GM18505 (cell line): ENCODE results near the gene FSD1.
"Not testable (repeated sequence)": the region's sequence is repeated elsewhere in the genome, so short reads cannot be mapped to it uniquely, and the experiment has no call there.

ENCODE experiments used
- ATAC-seq: cut with Tn5 transposase; IDR thresholded peaks from one replicate; pipeline ENCODE4 v1.9.1; 2021; ENCODE audit not compliant: unreplicated experiment
- POLR2A ChIP-seq: IDR thresholded peaks from 4 replicates; pipeline ENCODE4 v1.6.1; 2011; ENCODE audit warnings: borderline replicate concordance; ENCODE audit not compliant: insufficient read depth, insufficient read length; ENCODE audit errors: extremely low read depth

The FSD1 gene

GRCh38 chr19:4319067-4319718 is 14.8 kb downstream of the FSD1 start:
- TF ChIP-seq POLR2A = no peak
- no peak for ATAC-seq

DNA sequence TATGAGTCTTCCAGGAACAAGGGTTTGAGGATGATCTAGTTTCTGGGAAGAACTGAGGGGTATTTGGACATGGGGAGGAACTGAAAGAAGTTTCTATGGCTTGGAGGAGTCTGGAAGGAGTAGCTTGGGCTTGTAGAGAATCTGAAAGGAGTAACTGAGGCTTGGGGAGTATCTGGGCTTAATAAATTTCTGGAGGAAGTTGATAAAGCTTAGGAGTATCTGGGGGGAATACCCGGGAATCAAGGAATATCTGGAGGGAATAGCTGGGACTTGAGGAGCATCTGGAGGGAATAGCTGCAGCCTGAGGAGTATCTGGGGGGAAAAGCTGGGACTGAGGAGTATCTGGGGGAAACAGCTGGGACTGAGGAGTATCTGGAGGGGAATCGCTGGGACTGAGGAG is 16.0 kb downstream of the FSD1 start:
- no peak for TF ChIP-seq POLR2A

DNA sequence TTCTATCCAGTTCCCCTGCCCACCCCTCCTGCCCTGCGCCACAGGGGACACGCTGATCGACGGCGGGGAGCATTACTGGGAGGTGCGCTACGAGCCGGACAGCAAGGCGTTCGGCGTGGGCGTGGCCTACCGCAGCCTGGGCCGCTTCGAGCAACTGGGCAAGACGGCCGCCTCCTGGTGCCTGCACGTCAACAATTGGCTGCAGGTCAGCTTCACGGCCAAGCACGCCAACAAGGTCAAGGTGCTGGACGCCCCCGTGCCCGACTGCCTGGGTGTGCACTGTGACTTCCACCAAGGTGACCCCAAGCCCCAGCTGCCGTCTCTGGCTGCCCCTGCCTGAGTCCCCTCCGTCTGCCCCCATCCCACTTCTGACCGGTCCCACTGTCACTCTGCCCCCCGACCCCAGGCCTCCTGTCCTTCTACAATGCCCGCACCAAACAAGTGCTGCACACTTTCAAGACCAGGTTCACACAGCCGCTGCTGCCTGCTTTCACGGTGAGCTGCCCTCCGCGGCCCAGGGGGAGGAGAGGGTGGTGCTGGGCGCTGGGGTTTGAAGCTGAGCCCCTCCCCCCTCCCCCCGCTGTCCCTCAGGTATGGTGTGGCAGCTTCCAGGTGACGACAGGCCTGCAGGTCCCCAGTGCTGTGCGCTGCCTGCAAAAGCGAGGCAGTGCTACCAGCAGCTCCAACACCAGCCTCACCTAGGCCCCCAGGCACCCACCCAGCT is 18.7 kb downstream of the FSD1 start:
- no peak for TF ChIP-seq POLR2A
- no peak for ATAC-seq

More for the DNA sequence above, 16.0 kb downstream of the FSD1 start:
- no peak for ATAC-seq

GRCh38 chr19:4323692-4324091 is 19.3 kb downstream of the FSD1 start:
- no peak for TF ChIP-seq POLR2A
- ATAC-seq = no peak

DNA sequence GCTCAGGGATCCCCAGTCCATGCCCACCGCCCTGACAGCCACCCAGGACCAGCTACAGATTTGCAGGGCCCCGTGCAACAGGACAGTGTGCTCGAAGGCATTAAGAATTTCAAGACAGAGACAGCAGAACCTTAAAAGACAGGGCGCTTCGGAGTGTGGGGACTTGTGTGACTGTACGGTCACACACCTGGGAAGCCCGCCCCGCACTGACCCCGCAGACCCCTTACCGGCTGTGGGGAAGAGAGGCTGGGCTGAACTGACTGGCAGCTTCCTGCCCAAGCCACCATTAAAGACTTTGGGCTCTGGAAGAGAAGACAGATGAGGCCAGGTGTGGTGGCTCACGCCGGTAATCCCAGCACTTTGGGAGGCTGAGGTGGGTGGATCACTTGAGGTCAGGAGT is 19.8 kb downstream of the FSD1 start:
- no peak for TF ChIP-seq POLR2A
- no peak for ATAC-seq

- TF ChIP-seq POLR2A = no peak
- ATAC-seq = no peak
Measured at GRCh38 chr19:4326215-4326836, 21.9 kb downstream of the FSD1 start.

- TF ChIP-seq POLR2A = no peak
- ATAC-seq = no peak
Measured at GRCh38 chr19:4326837-4327251, 22.4 kb downstream of the FSD1 start.

DNA sequence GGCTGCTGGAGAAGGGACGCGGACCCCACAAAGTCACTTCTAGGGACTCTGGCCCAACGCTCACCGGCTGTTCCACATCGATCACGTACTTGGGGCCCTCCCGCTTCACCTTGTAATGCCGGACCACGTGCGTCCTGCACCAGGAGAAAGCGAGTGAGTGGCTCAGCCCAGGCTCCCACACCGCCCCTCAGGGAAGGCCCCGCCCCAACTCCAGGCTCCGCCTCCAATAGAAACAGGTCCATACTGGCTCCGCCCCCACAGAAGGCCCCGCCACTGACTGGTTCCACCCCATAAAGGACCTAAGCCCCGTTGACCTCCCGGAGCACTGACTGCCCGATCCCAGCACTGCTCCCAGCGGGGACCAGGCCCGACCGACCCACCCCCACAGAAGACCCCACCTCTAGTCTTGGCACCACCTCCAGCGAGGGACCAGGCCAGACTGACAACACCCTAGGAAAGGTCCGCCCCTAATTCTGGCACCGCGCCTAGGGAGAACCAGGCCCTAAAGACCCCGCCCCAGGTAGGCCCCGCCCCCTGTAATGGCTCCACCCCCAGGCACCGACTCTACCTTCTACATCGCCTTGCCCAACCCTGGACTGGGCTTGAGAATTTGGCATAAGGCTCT is 23.0 kb downstream of the FSD1 start:
- ATAC-seq = no peak
- no peak for TF ChIP-seq POLR2A

DNA sequence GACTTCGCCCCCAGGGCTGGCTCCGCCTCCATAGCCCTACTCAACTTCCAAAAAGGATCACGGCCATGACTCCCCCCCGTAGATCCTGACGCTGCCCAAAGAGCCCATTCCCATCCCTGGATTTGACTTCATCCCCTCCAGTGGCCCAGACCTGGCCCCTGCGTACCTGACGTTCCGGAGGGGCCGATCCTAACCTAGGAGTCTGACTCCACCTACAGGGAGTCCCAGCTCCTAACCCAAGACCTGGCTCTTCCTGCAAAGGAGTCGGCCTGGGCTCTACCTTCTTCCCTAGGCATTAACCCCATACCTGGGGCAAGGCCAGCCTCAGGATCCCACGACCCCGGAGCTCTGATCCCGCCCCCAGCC is 23.5 kb downstream of the FSD1 start:
- no peak for TF ChIP-seq POLR2A
- ATAC-seq = no peak

- peak; percentile 77 for TF ChIP-seq POLR2A
- ATAC-seq = peak; percentile 80
Measured at GRCh38 chr19:4328243-4328990, 24.0 kb downstream of the FSD1 start.

DNA sequence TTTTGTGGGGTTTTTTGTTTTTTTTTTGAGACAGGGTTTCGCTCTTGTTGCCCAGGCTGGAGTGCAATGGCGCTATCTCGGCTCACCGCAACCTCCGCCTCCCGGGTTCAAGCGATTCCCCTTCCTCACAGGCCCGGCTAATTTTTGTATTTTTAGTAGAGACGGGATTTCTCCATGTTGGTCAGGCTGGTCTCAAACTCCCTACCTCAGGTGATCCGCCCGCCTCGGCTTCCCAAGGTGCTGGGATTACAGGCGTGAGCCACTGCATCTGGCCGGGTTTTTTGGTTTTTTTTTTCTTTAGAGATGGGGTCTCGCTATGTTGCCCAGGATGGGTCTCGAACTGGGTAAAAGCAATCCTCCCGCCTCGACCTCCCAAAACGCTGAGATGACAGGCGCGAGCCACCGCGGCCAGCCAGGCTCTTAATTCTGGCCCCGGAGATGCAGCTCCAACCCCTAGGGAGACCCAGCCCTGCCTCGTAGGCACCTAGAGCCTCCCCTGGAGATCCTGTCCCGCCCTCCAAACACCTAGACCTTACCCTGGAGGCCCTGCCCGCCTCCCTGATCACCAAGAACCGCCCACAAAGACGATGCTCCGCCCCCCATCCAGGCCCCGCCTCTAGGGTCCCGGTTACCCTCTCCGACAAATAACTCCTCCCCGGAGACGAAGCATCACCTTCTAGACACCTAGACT is 24.7 kb downstream of the FSD1 start:
- not testable (repeated sequence) for ATAC-seq

- no peak for ATAC-seq
- TF ChIP-seq POLR2A = no peak
Measured at GRCh38 chr19:4329858-4330257, 25.5 kb downstream of the FSD1 start.

DNA sequence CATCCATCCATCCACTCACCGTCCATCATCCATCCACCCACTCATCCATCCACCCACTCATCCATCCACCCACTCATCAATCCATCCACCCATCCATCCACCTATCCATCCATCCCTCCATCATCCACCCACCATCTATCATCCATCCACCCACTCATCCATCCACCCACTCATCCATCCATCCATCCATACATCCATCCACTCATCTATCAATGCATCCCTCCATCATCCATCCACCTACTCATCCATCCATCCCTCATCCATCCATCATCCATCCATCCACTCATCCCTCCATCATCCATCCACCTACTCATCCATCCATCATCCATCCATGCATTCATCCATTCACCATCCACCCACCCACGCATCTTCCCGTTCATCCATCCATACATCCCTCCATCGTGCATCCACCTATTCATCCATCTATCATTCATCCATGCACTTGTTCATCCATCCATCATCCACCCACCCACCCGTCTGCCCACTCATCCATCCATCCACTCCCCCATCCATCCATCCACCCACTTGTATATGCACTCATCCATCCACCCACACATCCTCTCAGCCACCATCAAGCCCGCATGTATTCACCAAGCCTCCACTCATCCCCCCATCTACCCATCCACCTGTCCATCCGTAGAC is 30.7 kb downstream of the FSD1 start:
- TF ChIP-seq POLR2A = no peak
- no peak for ATAC-seq

- TF ChIP-seq POLR2A = no peak
- no peak for ATAC-seq
Measured at GRCh38 chr19:4337906-4338440, 33.6 kb downstream of the FSD1 start.
